T1000 (cell line): Measurements from ENCODE around the gene DAPK3.

Source experiments
- DNase-seq: peaks from one replicate; lab custom pipeline; 2025; ENCODE audit warnings: mixed read lengths; lab: John Stamatoyannopoulos, UW

Gene DAPK3

DNA sequence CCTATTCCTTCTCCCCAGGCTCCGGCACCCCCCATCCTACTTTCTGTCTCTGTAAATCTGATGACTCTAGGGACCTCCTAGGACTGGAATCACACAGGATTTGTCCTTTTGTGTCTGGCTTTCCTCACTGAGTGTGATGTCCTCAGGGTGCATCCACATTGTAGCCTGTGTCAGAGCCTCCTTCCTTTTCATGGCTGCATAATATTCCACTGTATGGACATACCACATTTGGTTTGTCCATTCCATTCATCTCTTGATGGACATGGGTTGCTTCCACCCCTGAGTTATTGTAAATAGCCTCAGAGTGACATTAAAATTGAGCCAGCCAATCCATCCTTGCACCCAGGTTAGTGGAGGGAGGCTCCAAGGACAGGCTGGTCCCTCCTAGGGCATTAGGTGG is 60.8 kb downstream of the DAPK3 start:
- no peak for DNase-seq
